GM18951 (cell line): ENCODE data around the gene MYO3B.
"Not testable (repeated sequence)": the region's sequence is repeated elsewhere in the genome, so short reads cannot be mapped to it uniquely, and the experiment has no call there.

ENCODE experiments used
- POLR2A ChIP-seq: IDR thresholded peaks from 4 replicates; pipeline ENCODE4 v1.6.1; 2011; ENCODE audit warnings: mild to moderate bottlenecking; ENCODE audit not compliant: insufficient read length, insufficient read depth; ENCODE audit errors: extremely low read depth
- in situ Hi-C: fragments of 300-500 bp; cut with MboI; formaldehyde crosslinking; loops from one replicate; pipeline ENCODE4 v1.12.0; 2022; ENCODE audit warnings: low sequenced_read_pairs, mixed read lengths, inconsistent platforms; ENCODE audit not compliant: unreplicated experiment

Gene MYO3B

DNA sequence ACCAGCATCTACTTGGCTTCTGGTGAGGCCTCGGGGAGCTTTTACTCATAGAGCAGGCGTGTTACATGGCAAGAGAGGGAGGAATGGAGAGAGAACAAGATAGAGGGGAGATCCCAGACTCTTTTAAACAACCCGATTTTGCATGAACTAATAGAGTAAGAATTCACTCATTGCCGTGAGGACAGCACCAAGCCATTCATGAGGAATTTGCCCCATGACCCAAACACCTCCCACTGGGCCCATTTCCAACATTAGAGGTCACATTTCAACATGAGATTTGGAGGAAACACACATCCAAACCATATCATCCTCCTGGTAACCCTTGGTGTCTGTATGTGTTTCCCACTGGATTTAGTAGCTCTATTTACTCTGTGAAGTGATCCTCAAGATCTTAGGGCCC is 287.3 kb downstream of the MYO3B start:
- in situ Hi-C loops, result no loop called here
- no peak for TF ChIP-seq POLR2A

DNA sequence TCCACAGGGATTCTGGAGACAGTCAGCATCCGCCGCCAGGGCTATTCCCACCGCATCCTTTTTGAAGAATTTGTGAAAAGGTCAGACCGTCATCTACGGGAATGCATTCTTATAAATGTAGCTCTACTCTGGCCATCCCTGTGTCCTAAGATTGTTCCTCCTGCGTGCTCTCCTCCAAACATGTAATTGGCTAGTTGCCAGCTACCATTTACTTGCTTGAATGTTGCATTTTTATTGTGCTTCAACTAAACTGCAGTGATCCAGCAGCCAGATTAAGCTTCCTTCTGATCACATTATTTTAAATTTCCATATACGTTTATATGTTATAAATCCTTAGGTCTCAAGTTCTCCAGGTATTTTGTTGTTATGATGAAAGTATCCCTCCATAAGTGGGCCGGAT is 288.7 kb downstream of the MYO3B start:
- in situ Hi-C loops, result no loop called here
- TF ChIP-seq POLR2A, result no peak

DNA sequence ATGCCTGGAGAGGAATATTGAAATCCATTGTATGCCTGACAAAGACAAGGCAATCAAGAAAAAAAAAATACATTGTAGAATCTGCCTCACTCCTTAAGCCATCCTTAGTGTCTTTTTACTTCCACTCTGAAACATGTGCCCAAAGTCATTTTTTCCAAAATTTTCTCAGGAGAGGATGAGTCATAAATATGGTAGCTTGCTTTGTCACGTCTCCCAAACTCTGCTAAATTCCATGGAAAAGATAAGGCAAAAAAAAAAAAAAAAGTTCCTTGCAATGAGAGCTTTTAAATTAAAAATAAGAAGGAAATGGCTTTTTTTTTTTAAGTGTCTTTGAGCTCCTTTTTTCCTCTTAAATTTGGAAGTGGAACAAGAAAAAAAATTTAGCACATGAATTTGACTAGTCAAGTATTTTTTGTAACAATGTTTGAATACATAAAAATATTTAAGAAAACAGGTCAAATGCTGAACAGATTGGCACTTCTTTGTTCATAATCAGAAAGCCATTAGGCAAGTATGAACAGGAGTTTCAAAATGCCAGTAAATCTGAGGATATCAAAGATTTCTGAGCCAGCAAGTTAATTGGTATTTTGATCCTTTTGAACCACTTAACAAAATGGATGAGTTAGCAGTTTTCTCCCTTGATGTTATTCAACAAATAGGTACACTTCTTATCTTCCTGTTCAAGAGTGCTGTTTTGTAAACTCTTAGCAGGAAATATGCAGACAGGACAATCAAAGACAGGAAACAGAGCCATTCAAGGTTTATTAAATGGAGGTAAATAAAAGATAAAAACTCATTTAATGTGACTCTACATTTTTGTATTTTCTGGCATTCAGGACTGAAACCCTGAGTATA is 289.8 kb downstream of the MYO3B start:
- TF ChIP-seq POLR2A, result no peak
- in situ Hi-C loops, result no loop called here

DNA sequence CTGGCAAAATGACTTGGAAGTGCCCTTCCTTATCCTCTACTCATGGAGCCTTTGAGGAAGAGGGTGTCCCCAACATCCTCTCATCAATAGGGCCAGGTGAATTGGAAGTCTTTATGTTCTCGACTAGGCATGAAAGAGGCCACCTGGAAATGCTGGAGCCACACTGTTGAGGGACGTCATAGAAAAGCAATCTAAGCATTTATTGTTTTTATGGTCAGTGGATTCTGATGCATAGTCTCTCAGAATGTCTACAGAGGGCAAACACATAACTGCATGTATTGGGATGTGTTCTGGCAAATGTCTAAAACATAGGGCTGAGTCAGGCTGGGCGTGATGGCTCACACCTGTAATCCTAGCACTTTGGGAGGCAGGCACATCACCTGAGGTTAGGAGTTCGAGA is 290.6 kb downstream of the MYO3B start:
- in situ Hi-C loops, result no loop called here
- TF ChIP-seq POLR2A, result no peak

DNA sequence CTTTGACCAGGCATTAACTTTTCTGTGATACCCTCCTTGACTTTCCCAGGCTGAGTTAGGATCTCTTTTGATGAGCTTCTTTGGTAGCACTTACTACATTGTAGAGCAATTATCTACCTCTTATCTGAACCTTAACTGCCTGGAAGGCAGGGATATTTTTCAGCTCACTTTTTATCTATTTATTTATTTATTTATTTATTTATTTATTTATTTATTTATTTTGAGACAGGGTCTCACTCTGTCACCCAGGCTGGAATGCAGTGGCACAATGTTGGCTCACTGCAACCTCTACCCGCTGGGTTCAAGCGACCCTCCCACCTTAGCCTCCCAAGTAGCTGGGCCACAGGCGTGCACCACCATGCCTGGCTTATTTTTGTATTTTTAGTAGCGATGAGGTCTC is 294.6 kb downstream of the MYO3B start:
- in situ Hi-C loops, result not testable (repeated sequence)

DNA sequence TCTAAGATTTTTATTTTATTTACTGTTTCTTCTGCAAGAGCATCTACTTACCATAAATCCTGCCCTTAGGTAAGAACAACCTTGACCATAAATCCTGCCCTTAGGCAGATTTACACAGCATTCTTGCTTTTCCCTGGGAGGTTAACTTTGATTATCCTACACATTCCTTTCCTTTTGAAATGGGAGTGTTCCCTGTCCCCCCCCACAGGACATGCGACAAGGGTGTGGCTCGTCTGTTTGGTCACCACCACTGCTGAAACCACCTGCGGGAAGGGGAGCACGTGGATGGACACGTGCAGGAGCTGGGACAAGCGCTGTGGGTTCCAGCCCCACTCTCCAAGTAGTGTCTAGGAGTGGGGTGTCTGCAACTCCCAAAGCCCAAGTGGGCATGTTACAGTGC is 297.9 kb downstream of the MYO3B start:
- in situ Hi-C loops, result no loop called here

DNA sequence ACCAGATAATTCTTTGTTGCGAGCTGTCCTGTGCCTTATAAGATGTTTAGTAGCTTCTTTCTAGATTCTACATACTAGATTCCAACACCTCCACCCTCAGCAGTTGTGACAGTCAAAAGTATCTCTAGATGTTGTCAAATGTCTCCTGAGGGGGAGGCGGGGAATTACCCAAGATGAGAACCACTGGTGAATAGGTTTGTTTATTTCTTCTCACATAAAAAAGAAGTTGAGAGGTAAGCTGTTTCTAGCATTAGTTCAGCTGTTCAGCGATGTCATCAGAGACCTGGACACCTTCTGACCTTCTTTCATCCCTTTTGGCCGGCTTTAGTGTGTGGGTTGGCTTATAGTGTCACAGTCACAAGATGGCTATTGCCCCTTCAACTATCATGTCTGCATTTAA is 299.7 kb downstream of the MYO3B start:
- no peak for TF ChIP-seq POLR2A

More for the DNA sequence above, 297.9 kb downstream of the MYO3B start:
- no peak for TF ChIP-seq POLR2A

DNA sequence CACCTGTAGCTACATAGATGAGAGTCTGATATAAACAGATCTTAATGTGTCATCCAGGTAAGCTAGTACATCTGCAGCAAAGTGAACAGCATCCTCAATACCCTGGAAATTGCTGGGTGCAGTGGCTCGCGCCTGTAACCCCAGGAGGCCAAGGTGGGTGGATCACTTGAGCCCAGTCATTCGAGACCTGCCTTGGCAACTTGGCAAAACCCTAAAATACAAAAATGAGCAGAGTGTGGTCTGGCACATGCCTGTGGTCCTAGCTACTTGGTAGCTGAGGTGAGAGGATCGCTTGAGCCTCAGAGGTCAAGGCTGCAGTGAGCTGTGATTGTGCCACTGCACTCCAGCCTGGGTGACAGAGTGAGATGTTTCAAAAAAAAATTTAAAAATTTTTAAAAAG is 303.3 kb downstream of the MYO3B start:
- no peak for TF ChIP-seq POLR2A
- in situ Hi-C loops, result no loop called here

More for the DNA sequence above, 299.7 kb downstream of the MYO3B start:
- in situ Hi-C loops, result no loop called here

DNA sequence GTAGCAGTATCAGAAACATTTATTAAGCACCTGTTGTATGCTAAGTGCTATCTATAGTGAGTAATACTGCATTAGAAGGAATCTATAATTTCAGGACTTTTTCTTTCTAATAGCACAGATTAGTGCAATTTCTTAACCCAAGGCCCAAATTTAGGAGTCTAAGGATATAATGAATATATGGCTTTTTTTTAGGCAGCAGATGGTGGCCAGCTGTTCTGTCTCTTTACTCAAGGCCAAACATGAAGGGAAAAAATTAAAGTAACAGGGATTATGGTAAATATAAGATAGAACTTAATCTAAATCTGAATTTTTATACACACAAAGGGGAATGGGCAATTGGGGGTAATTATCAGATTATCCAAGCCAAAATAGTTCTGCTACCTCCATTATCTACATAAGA is 306.6 kb downstream of the MYO3B start:
- in situ Hi-C loops, result no loop called here
- no peak for TF ChIP-seq POLR2A

DNA sequence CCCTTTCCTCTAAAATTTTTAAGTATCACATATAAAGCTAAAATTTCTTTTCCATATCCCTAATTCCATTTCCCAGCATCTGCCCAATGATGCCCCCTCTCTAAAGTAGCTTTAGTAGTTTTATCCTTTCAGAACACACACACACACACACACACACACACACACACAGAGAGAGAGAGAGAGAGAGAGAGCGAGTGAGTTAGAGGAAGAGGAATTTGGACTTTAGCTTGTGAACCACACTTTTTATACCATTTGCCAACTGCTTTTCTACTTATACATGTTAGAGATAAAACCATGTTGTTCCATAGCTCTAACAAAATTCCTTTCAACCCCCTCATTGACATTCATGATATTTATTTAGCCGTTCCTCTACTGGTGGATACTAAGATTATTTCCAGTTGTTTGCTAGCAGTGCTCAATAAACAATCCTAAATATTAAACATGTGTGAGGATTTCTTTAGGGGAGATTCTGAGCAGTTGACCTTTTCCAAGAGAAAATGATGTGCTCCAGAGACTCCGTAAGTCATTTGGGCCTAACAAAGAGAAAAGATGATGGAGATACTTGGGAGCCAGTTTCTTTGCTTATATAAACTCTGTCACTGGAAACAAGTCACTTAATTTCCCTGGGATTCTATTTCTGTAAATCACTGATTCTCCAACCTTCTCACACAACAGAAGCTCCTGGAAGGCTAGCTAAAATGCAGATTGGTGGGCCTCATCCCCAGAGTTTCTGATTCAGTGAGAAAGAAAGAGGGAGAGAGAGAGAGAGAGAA is 307.5 kb downstream of the MYO3B start:
- no peak for TF ChIP-seq POLR2A
- in situ Hi-C loops, result no loop called here

DNA sequence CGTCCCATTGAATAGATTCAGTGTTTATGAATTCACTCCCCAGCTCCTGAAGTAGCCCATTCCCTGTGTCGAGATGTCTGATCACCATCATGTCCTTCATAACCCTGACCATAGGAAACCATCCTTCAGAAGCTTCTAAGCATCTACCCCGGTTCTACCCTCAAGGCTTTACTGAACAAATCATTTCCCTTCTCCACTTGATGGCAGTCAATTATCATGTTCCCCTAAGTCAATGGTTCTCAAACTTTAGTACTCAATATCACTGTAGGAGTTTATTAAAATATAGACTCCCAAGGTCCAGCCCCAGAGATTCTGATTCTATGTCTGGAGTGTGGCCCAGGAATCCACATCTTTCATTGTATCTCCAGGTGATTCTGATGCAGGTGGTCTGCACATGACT is 308.8 kb downstream of the MYO3B start:
- in situ Hi-C loops, result no loop called here
- TF ChIP-seq POLR2A, result no peak

DNA sequence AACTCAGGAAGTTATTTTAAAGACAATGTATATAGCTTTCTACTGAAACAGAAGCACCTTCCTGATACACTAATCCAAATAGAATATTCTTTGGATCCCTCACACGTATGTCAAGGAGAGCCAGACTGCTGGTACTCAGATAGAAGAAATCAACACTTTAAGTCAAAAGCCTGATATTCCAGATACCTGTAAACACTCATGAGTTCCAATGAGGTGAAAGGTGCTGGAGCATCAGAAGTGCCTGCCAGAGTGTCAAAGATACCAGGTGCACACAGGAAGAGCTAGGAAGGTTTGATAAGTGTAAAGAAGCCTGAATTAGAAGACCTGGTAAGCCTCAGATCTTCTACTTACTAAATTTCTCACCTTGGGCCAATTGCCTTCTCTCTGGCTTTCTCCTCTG is 310.9 kb downstream of the MYO3B start:
- TF ChIP-seq POLR2A, result no peak
- in situ Hi-C loops, result no loop called here

DNA sequence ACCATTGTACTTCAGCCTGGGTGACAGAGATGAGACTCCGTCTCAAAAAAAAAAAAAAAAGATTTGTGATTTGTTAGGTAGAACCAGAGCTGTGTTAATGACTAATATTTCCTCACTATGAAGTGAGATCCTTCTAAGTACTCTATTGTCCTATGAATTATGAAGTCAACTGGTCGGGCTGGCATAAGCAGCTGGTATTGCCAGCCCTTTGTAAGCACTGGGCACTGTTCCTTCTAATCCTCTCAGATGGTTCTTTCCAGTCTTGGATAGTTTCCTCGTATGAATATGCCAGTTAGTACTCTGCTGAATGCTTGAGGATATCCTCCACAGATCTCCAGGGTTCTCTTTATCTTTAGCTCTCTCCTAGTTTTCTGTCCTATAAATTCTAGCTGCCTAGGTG is 314.1 kb downstream of the MYO3B start:
- TF ChIP-seq POLR2A, result no peak
- in situ Hi-C loops, result no loop called here
